Measurements from ENCODE around the gene SPATA1.

- no peak for TF ChIP-seq CTCF (conservative IDR thresholded peaks at IDR 0.05 in 1 of 2, IDR thresholded peaks at IDR 0.05 in 1 of 2; ENCODE audit: low read depth in 1 of 2, low read length in 2 of 2)
- no peak for TF ChIP-seq EZH2 (IDR thresholded peaks at IDR 0.05; ENCODE audit: low read length, missing control alignments)
Measured at GRCh38 chr1:84488107-84488506, 18.1 kb upstream of the SPATA1 start.

Measured in fibroblast of lung (primary cell).